M059J (cell line): Measurements from ENCODE around the gene MAP3K7. TPM values are rescaled to one million over a fixed set of nuclear protein-coding genes. Genes with fewer than 3 reads are reported as not detected.
"Not testable (repeated sequence)": the region's sequence is repeated elsewhere in the genome, so short reads cannot be mapped to it uniquely, and the experiment has no call there.

Experiments used
- DNase-seq: peaks from one replicate; pipeline ENCODE4 v3.0.0-alpha.2; 2012; ENCODE audit warnings: low read depth
- total RNA-seq: library from RNA; depleted of rRNA; stranded (reverse); fragments of >200 nt; shearing (Covaris generic); gene quantifications from 2 replicates; pipeline ENCODE4 v1.2.3, GENCODE V29; 2014

Gene MAP3K7
- total RNA-seq, 1 experiment from 2014 or later: 20.5 TPM

GRCh38 chr6:90578894-90579549, 7.8 kb downstream of the MAP3K7 start:
- DNase-seq: no peak

GRCh38 chr6:90575267-90575666, 11.6 kb downstream of the MAP3K7 start:
- DNase-seq: no peak

GRCh38 chr6:90574610-90575009, 12.3 kb downstream of the MAP3K7 start:
- DNase-seq: no peak

GRCh38 chr6:90573624-90574023, 13.2 kb downstream of the MAP3K7 start:
- DNase-seq: no peak

DNA sequence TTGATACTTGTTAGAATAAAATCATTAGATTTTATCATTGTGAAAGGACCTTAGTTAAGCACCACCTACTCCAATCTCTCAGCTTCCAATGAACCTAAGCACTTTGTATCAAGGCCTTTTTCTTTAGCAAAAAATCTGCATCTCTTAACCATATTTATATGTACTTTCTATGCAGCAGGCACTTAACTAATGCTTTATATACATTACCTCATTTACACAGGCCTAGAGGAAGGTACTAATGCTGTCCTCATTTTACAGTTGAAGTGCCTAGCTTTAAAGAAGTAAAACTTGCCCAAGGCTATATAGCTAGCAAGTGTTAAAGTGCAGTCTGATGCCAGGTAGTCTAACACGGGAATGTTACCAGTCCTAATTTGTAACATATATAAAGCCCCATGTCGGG, 14.0 kb downstream of the MAP3K7 start:
- no peak for DNase-seq

- DNase-seq: no peak
Measured at GRCh38 chr6:90569223-90569622, 17.6 kb downstream of the MAP3K7 start.

- not testable (repeated sequence) for DNase-seq
Measured at GRCh38 chr6:90567682-90568081, 19.2 kb downstream of the MAP3K7 start.

DNA sequence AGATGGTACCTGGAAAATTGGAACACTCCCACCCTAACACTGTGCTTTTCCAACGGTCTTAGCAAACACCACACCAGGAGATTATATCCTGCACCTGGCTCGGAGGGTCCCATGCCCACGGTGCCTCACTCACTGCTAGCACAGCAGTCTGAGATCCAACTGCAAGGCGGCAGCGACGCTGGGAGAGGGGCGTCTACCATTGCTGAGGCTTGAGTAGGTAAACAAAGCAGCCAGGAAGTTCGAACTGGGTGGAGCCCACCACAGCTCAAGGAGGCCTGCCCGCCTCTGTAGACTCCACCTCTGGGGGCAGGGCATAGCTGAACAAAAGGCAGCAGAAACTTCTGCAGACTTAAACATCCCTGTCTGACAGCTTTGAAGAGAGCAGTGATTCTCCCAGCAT, 24.5 kb downstream of the MAP3K7 start:
- DNase-seq: not testable (repeated sequence)

DNA sequence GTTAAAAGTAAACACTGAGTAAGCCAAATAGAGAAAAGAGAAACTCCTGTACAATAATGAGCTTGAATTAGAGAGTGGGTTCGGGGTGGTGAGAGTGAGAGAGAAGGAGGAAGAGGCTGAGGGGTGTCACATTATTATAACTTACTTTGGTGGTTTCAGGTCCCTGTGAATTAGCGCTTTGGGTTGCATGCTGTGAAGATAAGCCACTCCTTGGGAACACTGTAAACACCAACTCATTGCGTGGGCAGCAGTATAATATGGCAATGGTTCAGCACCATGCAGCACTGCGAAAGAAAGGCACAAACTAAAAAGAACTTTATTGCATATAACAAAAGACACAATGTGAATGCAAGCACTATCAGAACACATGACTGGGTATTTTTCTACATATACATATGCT, 26.9 kb downstream of the MAP3K7 start:
- no peak for DNase-seq

DNA sequence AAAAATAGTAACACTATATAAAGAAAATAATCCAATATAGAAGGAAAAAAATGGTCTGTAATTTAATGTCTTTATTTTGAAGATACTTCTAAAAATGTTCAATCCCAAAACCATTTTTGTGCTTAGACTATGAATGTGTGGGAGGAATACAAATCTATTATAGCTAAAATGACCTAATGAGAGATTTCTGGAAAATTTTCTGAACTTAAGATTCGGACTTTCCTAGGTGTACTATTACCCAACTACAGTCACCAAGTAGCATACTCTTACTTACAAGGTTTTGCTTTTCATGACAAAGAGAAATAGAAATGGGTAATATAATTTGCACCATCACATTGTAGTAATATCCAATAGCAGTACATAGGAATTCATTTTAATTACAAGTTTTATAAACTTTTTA, 29.9 kb downstream of the MAP3K7 start:
- no peak for DNase-seq

DNA sequence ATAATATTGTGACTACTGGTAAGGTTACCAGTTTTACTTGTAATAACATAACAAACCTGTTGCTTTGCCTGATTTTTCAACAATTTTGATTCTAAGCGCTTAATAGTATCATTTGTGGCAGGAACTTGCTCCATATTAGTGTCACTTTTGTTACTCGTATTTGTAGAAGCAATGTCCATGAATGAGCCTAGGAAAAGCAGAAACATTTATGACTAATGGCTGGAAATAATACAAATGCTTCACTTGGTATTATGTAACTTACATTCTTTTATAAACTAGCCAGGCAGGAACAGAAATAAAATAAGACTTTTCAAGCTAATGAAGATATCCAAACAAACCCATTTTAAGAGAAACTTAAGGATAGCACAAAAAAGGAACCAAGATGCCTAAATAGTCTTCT, 38.9 kb downstream of the MAP3K7 start:
- no peak for DNase-seq

DNA sequence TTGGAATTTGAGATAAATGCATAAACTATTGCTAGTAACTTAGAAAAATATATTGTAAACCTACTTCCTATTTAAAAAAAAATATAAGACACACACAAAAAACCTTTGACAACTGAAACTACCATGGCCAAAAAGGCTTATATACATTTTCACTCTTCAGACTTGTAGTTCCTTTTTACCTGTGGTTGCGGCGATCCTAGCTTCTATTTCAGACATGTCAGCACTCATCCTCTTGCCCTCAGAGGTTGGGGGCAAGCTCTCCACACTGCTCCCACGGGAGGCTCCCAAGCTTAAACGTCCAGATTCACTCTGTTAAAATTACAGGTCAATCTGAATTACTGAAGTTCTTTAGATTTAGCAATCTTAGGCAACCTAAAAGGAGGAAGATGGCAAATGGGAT, 39.8 kb downstream of the MAP3K7 start:
- no peak for DNase-seq

DNA sequence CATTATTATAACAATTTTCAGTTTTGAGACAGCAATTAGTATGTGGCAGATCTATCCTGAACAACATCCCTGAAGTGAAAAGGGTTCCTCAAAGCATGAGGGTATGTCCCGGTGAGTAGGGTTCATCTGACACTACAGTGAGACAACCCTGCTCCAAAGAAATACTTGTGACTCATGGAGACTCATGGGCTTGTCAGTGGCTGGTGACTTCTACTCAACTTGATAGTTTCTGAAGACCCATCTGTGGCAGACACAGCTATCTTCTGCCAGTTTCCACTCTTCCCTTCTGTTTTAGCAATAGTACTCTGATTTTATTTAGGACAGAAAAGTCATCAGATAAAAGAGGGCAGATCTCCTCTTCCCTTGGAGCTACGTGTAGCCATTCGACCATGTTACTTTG, 41.4 kb downstream of the MAP3K7 start:
- peak; percentile 0 for DNase-seq

DNA sequence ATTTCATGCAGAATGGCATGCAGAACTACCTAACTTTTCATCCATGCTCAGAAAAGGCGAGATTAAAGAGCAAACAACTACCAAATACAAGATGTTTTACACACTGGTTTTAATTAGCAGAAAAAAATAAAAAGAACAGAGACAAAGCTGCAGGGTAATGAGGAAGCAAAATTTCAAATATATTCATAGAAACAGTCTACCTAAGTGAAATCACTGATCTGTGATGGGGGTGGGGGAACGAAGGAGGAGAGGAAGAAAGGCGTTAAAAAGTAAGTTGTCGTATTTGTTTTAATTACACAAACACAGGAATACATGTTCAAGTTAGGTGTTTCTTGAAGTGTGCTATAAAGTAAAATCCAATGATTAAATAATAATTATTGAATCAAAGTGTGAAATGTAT, 42.1 kb downstream of the MAP3K7 start:
- no peak for DNase-seq

- DNase-seq: no peak
Measured at GRCh38 chr6:90544081-90544480, 42.8 kb downstream of the MAP3K7 start.

GRCh38 chr6:90541221-90541620, 45.7 kb downstream of the MAP3K7 start:
- DNase-seq: no peak

- DNase-seq: no peak
Measured at GRCh38 chr6:90538278-90539046, 48.4 kb downstream of the MAP3K7 start.

DNA sequence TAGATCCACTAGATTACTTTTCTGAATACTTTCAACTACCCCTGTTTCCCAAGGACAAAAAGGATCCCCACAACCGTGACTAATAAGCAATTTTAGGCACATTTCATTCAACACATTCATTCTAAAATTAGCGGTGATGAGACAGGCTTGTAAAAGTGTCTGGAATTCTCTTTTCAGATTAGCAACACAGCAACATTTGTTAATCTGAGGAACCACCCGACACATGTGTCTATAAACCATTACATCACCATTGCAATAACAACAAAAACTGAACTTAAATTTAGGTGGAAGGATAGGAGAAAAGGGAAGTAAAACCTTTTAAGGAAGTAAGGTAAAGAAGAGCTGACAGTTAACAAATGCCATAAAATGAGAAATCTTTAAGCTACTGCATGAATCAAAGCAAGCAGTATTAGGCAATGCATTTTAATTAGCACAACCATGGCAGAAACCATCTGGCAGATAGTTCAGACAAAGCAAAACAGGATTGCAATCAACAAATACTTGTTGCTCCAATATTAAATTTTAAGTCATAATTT, 49.1 kb downstream of the MAP3K7 start:
- peak; percentile 0 for DNase-seq

- DNase-seq: no peak
Measured at GRCh38 chr6:90537027-90537426, 49.8 kb downstream of the MAP3K7 start.

DNA sequence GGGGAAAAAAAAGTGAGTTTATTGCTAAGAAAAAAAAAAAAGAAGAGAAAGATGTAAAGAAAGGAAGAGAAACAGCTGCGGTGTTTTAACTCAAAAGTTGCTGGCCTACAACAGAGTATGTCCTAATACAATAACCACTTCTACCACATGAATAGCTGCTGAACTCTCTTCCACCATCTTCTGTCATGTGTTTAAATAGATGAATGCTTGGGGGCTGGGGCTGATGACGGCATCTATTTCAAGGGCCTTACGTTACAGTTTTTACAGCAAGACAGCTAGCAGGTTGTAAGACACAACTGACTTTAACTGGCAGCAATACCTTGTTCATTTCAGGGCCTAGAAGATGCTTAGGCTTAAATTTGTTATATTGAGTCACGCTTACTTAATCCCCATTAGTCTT, 50.4 kb downstream of the MAP3K7 start:
- DNase-seq: no peak

DNA sequence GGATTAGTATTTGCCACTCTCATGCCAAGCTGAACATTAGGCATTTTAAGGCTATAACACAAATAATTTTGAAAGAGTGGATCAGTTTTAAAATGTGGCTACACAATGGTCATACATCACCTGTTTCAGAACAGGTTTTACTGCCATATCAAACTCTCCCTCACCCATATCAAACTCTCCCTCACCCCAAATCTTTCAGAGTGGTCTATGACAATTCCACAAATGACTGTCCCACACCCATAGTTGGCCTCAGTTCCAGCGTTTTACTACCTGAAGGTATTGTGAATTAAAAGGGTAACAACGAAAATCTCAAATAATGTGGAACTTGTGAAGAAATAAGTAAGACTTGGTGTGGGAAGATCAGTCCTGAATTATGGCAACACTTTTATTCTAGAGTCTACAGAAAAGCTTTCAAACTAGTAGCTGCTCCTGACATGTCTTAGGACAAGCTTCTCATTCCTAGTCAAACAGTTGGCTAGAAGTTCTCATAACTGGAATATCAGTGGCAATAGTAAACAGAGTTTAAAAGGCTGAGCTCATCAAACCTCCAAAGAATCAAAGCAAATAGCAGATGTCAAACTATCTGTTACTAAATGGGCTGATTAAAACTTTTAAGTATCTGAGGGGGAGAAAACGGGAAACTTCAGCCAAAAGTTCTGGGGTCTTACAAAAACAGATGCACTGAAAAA, 52.4 kb downstream of the MAP3K7 start:
- no peak for DNase-seq

- DNase-seq: no peak
Measured at GRCh38 chr6:90533615-90534336, 53.1 kb downstream of the MAP3K7 start.
